ENCODE measurements around the gene PEPD. TPM values are rescaled to one million over a fixed set of nuclear protein-coding genes. Genes with fewer than 3 reads are reported as not detected.

Gene PEPD
- total and polyA plus RNA-seq, 2 donors (not counting 3 experiments of a cell fraction or from before 2014, with no cell fraction given), result 73.7 to 126 TPM

DNA sequence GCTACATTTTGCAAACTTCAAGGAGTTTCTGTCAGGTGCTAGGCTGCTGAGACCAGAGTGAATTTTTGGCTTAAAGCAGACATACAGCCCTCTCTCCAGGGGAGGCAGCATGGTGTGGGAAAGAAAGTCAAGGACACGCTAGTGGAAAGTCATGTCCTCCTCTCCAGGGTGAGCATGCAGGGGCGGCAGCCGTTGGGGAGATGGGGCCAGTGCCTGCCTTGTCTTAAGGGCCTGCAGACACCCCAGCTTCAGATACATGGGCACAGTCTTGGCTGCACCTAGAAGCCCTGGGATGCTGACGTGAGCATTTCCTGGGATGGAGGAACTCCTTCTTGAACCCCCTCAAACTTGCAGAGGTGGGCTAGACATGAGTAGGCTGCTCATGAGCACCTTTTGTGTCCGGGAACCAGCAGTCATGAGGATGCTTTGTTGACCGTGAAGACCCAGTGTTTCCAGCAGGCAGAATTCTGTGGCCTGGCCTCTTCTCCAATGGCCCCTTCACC lies 43.3 kb upstream of the PEPD start:
- H3K9ac ChIP-seq (replicated peaks; ENCODE audit: extremely low read depth, insufficient read depth, low read length), result no peak overlapping the region
- no peaks in the 10 kb centered on the region for H4K20me1 ChIP-seq (replicated peaks; ENCODE audit: control insufficient read depth, extremely low read depth, insufficient read depth, low read length)
- TF ChIP-seq POLR2AphosphoS5 (IDR thresholded peaks at IDR 0.05; ENCODE audit: insufficient read depth, low read depth, low read length), result no peak
- no peak for TF ChIP-seq GATA2 (IDR thresholded peaks at IDR 0.05; ENCODE audit: insufficient read depth, insufficient read length, low read depth, low read length)
- no peak for TF ChIP-seq EZH2 (IDR thresholded peaks at IDR 0.05; ENCODE audit: borderline replicate concordance, low read depth, low read length, severe bottlenecking)
- TF ChIP-seq, protein P1, sequence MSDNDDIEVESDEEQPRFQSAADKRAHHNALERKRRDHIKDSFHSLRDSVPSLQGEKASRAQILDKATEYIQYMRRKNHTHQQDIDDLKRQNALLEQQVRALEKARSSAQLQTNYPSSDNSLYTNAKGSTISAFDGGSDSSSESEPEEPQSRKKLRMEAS (IDR thresholded peaks at IDR 0.05; ENCODE audit: insufficient read depth, insufficient read length), result no peak
- TF ChIP-seq FOS (IDR thresholded peaks at IDR 0.05; ENCODE audit: borderline replicate concordance, insufficient read depth, low read length), result no peak
- no peak for TF ChIP-seq POLR2A (IDR thresholded peaks at IDR 0.05; ENCODE audit: low read depth, low read length)
- TF ChIP-seq MYC (IDR thresholded peaks at IDR 0.05; ENCODE audit: low read depth, low read length), result no peak
- TF ChIP-seq, protein P2, sequence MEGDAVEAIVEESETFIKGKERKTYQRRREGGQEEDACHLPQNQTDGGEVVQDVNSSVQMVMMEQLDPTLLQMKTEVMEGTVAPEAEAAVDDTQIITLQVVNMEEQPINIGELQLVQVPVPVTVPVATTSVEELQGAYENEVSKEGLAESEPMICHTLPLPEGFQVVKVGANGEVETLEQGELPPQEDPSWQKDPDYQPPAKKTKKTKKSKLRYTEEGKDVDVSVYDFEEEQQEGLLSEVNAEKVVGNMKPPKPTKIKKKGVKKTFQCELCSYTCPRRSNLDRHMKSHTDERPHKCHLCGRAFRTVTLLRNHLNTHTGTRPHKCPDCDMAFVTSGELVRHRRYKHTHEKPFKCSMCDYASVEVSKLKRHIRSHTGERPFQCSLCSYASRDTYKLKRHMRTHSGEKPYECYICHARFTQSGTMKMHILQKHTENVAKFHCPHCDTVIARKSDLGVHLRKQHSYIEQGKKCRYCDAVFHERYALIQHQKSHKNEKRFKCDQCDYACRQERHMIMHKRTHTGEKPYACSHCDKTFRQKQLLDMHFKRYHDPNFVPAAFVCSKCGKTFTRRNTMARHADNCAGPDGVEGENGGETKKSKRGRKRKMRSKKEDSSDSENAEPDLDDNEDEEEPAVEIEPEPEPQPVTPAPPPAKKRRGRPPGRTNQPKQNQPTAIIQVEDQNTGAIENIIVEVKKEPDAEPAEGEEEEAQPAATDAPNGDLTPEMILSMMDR (IDR thresholded peaks at IDR 0.05; ENCODE audit: extremely low read depth in 1 of 2, insufficient read depth in 1 of 2, low read depth in 1 of 2, low read length in 2 of 2), result no peak
- no peak for TF ChIP-seq JUN (IDR thresholded peaks at IDR 0.05; ENCODE audit: borderline replicate concordance, insufficient read depth, insufficient read length, low read depth)
- H3K4me1 ChIP-seq (ENCODE audit: control insufficient read depth, extremely low read depth, insufficient read depth, low read length), result no peaks in the 10 kb centered on the region
- no peaks in the 10 kb centered on the region for H3K9me3 ChIP-seq (replicated peaks; ENCODE audit: control insufficient read depth, insufficient read depth, low read length)
- dilution Hi-C loops (cut with MboI; ENCODE audit: extremely low pct_ligation_motif_present, low sequenced_read_pairs), result no loop called here
- no peaks in the 10 kb centered on the region for H3K9me1 ChIP-seq (replicated peaks; ENCODE audit: control insufficient read depth, extremely low read depth, insufficient read depth, low read length)
- CTCF ChIA-PET, result no interaction called here
- H3K4me2 ChIP-seq (ENCODE audit: insufficient read depth, low read length), result no peak overlapping the region
- POLR2A ChIA-PET, result interaction anchor here (0.6 kb wide), 1 partner anchor 355 kb away, joined by 4 read pairs; no protein-coding TSS in a partner anchor
- H2AFZ ChIP-seq (ENCODE audit: low read depth, low read length), result no peak overlapping the region
- intact Hi-C loops (cut with micrococcal nuclease), result no loop called here
- H3K36me3 ChIP-seq (ENCODE audit: control insufficient read depth in 2 of 2, extremely low read depth in 1 of 2, insufficient read depth in 2 of 2, low read length in 2 of 2), result no peaks in the 10 kb centered on the region
- H3K4me3 ChIP-seq (replicated peaks in 1 of 3; ENCODE audit: insufficient read depth in 1 of 3, low read depth in 1 of 3, low read length in 3 of 3), result no peak overlapping the region
- FAIRE-seq, result no peak
- H3K27me3 ChIP-seq (ENCODE audit: control insufficient read depth in 2 of 2, insufficient read depth in 2 of 2, low read length in 2 of 2), result no peaks in the 10 kb centered on the region
- no peak for DNase-seq (ENCODE audit: low read depth, low spot score)
- BruUV-seq (replicated peaks), result no TSS peak
- no peaks in the 10 kb centered on the region for H3K79me2 ChIP-seq (ENCODE audit: control insufficient read depth, insufficient read depth, low read length)
- no peak overlapping the region for H3K27ac ChIP-seq (ENCODE audit: insufficient read depth, low read depth, low read length)
